ENCODE results near the gene PTPRCAP. TPM values are rescaled to one million over a fixed set of nuclear protein-coding genes. Genes with fewer than 3 reads are reported as not detected.
A peak's percentile ranks its signal among the peaks of the same experiment; 100 is the strongest.

Gene PTPRCAP
- total and polyA plus RNA-seq, 10 of the 15 experiments (the other 5 are each of a cell fraction or from before 2014, with no cell fraction given) = 4.7 to 266 (median 125) TPM

DNA sequence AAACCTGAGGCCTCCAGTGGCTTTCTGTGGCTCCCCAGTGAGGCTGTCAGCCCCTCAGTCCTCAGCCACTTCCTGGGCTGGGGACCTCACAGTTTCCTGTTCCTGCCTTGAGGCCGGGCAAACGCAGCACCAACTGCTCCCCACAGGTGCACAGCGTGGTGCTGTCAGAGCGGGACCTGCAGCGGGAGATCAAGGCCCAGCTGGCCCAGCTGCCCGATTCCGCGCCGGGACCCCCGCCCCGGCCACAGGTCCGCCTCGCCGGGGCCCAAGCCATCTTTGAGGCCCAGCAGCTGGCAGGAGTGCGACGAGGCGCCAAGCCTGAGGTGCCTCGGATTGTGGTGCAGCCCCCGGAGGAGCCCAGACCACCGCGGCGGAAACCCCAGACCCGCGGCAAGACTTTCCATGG lies 28.2 kb downstream of the PTPRCAP start (continued):
- TF ChIP-seq MAX (IDR thresholded peaks at IDR 0.05; ENCODE audit: low read depth, low read length) (peak; percentile 55; the same call in 1 of the 2 replicates), BHLHE40 (IDR thresholded peaks at IDR 0.05; ENCODE audit: borderline replicate concordance in 1 of 2, low read depth in 2 of 2, low read length in 1 of 2) (0 out of 4 replicates have a peak, but pooled peaks of 1 of the 2 experiments have one; percentile 3)

DNA sequence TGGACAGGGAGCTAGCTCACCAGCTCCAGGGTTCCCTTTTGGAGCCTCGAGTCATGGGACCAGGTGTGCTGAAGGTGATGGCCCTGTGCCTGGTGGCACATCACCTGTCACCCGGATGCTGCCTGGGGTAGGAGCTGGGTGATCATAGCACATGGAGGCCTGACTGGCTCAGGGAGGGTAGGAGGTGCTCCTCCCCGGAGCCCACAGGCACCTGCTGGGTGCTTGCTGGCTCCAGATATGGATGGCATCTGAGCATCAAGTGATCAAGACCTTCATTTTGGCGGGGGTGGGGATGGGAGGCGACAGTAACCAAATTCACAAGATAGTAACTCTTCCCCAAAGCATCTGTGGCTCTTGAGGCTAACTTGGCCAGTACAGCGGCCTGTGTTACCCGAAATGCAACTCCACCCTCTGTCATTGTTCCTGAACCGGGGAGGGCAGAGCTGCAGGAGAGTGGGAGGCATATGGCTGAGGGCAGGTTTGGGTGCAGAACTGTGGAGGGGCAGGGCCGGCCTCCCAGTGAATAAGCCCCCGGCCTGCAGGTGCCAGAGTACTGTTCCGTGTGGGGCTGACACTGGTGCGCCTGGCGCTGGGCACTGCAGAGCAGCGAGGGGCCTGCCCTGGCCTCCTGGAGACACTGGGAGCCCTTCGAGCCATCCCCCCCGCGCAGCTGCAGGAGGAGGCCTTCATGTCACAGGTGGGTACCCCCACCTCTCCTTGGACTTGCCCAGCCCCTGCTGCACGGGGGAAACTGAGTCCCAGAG lies 28.9 kb downstream of the PTPRCAP start:
- H3K36me3 ChIP-seq (ENCODE audit: control insufficient read depth in 2 of 2, insufficient read depth in 2 of 2, low read length in 1 of 2) = no peaks in the 10 kb centered on the region
- H3K27me3 ChIP-seq (replicated peaks in 1 of 2; ENCODE audit: control insufficient read depth in 2 of 2, insufficient read depth in 2 of 2, low read length in 1 of 2) = no peaks in the 10 kb centered on the region
- ChIA-PET POLR2A (interaction anchor here (0.6 to 3.0 kb wide), 8 partner anchors 9 to 78 kb away, joined by 3 to 12 read pairs (median 6); partner anchors contain the start of genes PTPRCAP, RPS6KB2 and TMEM134), SMC1A (ENCODE audit: uncharacterized antibody, unreplicated experiment) (interaction anchor here (1.3 to 3.1 kb wide), 2 partner anchors 29 to 60 kb away, joined by 3 to 11 read pairs; partner anchors contain the start of genes PTPRCAP and TMEM134), RAD21 (ENCODE audit: unreplicated experiment) (interaction anchor here (0.7 to 2.6 kb wide), 4 partner anchors 29 to 77 kb away, joined by 3 to 18 read pairs (median 3); partner anchors contain the start of gene PTPRCAP), CTCF (interaction anchor here (0.6 to 1.9 kb wide), 6 partner anchors 9 to 61 kb away, joined by 3 to 7 read pairs (median 4); partner anchors contain the start of gene TMEM134)
- H3K9me3 ChIP-seq (replicated peaks; ENCODE audit: control insufficient read depth, insufficient read depth, low read length) = no peaks in the 10 kb centered on the region
- no TSS peak for BruUV-seq (replicated peaks)
- no peaks in the 10 kb centered on the region for H4K20me1 ChIP-seq (ENCODE audit: control insufficient read depth, insufficient read depth)
- peak; percentile 1; the same call in 1 of the 3 replicates for ATAC-seq
- 19% methylated on average over 18 of the region's 18 CpGs for WGBS (ENCODE audit: insufficient coverage, insufficient replicate concordance, low lambda C conversion rate, missing lambda C conversion rate)
- TF ChIP-seq ATF3 (IDR thresholded peaks at IDR 0.05; ENCODE audit: borderline replicate concordance, extremely low read depth, low read depth, low read length) (no peak), SMAD5 (IDR thresholded peaks at IDR 0.05; ENCODE audit: low read depth) (no peak), RB1 (IDR thresholded peaks at IDR 0.05; ENCODE audit: borderline replicate concordance) (no peak)
- intact Hi-C loops (cut with micrococcal nuclease; ENCODE audit: unreplicated experiment) = no loop called here
- peak overlapping the region; percentile 77; the same call in 1 of the 2 replicates for H3K9ac ChIP-seq (ENCODE audit: control insufficient read depth, insufficient read depth, low read length)
- DNase-seq (ENCODE audit: low read depth, low spot score) = no peak
- no peak overlapping the region; the same call in 1 of the 2 replicates for H2AFZ ChIP-seq (ENCODE audit: control insufficient read depth, low read depth, low read length)
- H3K4me3 ChIP-seq = peak overlapping the region; percentile 48; the same call in 1 of the 2 replicates
- H3K4me1 ChIP-seq (ENCODE audit: control insufficient read depth, insufficient read depth, low read length) = peaks cover 61% of the 10 kb centered on the region
- H3K4me2 ChIP-seq (ENCODE audit: control insufficient read depth, insufficient read depth) = peak overlapping the region; percentile 93
- peak overlapping the region; percentile 84 for H3K27ac ChIP-seq (ENCODE audit: control insufficient read depth, insufficient read depth)
- in situ Hi-C loops (cut with MboI) = no loop called here
- H3K79me2 ChIP-seq (ENCODE audit: control insufficient read depth, insufficient read depth, low read length) = peaks cover 24% of the 10 kb centered on the region
- FAIRE-seq = peak; percentile 31

All from GM12878 (cell line).